ENCODE data around the gene ITGA2B. TPM values are rescaled to one million over a fixed set of nuclear protein-coding genes. Genes with fewer than 3 reads are reported as not detected.

Gene ITGA2B
- total and polyA plus RNA-seq, 2 experiments from 2014 or later = 13.3 to 13.9 TPM

GRCh38 chr17:44387804-44388203 lies 1.6 kb downstream of the ITGA2B start:
- no peak overlapping the region for H3K27ac Mint-ChIP-seq
- Histone ChIP-seq H4K20me1 (replicated peaks; ENCODE audit: insufficient read depth) (no peaks in the 10 kb centered on the region), H3K9me2 (ENCODE audit: insufficient read depth) (0 out of 2 replicates have a peak, but pooled peaks cover 8% of the 10 kb centered on the region), H3K4me2 (no peak overlapping the region), H3K36me3 (ENCODE audit: insufficient read depth) (no peaks in the 10 kb centered on the region), H3K4me1 (ENCODE audit: insufficient read depth) (peaks cover 7% of the 10 kb centered on the region), H3K27me3 (ENCODE audit: insufficient read depth) (peaks cover 44% of the 10 kb centered on the region), H3K27ac (ENCODE audit: low read depth) (no peak overlapping the region), H3K79me2 (replicated peaks; ENCODE audit: insufficient read depth) (no peaks in the 10 kb centered on the region), H3K4me3 (no peak overlapping the region), H3F3A (replicated peaks; ENCODE audit: low read depth) (0 out of 2 replicates have a peak, but pooled peaks cover 6% of the 10 kb centered on the region), H2AFZ (no peak overlapping the region)
- TF ChIP-seq CREB1 (CRISPR knock-in tag; IDR thresholded peaks at IDR 0.05; ENCODE audit: low read depth) (no peak), STAT1 (IDR thresholded peaks at IDR 0.05; ENCODE audit: unreplicated experiment) (no peak), ZNF462 (CRISPR knock-in tag; IDR thresholded peaks at IDR 0.05) (no peak), ZNF331 (CRISPR knock-in tag; IDR thresholded peaks at IDR 0.05; ENCODE audit: low read depth) (no peak), EZH2phosphoT487 (IDR thresholded peaks at IDR 0.05; ENCODE audit: unreplicated experiment) (no peak), POLR2AphosphoS5 (IDR thresholded peaks at IDR 0.05; ENCODE audit: low read depth) (no peak), ZNF114 (CRISPR knock-in tag; IDR thresholded peaks at IDR 0.05) (no peak), EZH2 (IDR thresholded peaks at IDR 0.05; ENCODE audit: low read depth, unreplicated experiment) (no peak), JUNB (IDR thresholded peaks at IDR 0.05; ENCODE audit: unreplicated experiment) (no peak)
- TF ChIP-seq, protein P1, sequence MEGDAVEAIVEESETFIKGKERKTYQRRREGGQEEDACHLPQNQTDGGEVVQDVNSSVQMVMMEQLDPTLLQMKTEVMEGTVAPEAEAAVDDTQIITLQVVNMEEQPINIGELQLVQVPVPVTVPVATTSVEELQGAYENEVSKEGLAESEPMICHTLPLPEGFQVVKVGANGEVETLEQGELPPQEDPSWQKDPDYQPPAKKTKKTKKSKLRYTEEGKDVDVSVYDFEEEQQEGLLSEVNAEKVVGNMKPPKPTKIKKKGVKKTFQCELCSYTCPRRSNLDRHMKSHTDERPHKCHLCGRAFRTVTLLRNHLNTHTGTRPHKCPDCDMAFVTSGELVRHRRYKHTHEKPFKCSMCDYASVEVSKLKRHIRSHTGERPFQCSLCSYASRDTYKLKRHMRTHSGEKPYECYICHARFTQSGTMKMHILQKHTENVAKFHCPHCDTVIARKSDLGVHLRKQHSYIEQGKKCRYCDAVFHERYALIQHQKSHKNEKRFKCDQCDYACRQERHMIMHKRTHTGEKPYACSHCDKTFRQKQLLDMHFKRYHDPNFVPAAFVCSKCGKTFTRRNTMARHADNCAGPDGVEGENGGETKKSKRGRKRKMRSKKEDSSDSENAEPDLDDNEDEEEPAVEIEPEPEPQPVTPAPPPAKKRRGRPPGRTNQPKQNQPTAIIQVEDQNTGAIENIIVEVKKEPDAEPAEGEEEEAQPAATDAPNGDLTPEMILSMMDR (conservative IDR thresholded peaks at IDR 0.05; ENCODE audit: low read depth in 2 of 2) = no peak
- TF ChIP-seq, protein P2, sequence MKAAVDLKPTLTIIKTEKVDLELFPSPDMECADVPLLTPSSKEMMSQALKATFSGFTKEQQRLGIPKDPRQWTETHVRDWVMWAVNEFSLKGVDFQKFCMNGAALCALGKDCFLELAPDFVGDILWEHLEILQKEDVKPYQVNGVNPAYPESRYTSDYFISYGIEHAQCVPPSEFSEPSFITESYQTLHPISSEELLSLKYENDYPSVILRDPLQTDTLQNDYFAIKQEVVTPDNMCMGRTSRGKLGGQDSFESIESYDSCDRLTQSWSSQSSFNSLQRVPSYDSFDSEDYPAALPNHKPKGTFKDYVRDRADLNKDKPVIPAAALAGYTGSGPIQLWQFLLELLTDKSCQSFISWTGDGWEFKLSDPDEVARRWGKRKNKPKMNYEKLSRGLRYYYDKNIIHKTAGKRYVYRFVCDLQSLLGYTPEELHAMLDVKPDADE (IDR thresholded peaks at IDR 0.05) = no peak
- H3K4me3 Mint-ChIP-seq = no peak overlapping the region
- peaks cover 16% of the 10 kb centered on the region for H3K4me1 Mint-ChIP-seq
- H3K36me3 Mint-ChIP-seq (ENCODE audit: low read depth) = no peaks in the 10 kb centered on the region
- H3K9me3 Mint-ChIP-seq = no peaks in the 10 kb centered on the region
- ATAC-seq (no peak), DNase-seq (ENCODE audit: low spot score) (no peak)
- H3K27me3 Mint-ChIP-seq (ENCODE audit: insufficient read depth, low read depth, poor library complexity) = peaks cover 39% of the 10 kb centered on the region
